ENCODE measurements around the gene USP2.

DNA sequence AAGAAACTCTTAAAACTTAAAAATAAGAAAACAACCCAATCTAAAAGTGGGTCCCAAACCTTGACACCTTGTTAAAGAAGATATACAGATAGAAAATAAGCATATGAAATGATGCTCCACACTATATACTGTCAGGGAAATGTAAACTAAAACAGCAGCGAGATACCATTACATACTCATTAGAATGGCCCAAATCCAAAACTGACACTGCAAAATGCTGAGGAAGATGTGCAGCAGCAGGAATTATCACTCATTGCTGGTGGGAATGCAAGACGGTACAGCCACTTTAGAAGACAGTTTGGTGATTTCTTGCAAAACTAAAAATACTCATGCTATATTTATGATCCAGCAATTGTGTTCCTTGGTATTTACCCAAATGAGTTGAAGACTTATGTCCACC, 52.2 kb downstream of the USP2 start:
- TF ChIP-seq CTCF (conservative IDR thresholded peaks at IDR 0.05 in 1 of 2, IDR thresholded peaks at IDR 0.05 in 1 of 2; ENCODE audit: extremely low read depth in 1 of 2, insufficient read depth in 1 of 2, low read depth in 1 of 2, low read length in 2 of 2): no peak
- no peak for TF ChIP-seq EZH2 (IDR thresholded peaks at IDR 0.05; ENCODE audit: borderline replicate concordance, low read length)

Measured in mammary epithelial cell (primary cell).